OCI-M2 (cell line): Measurements from ENCODE around the gene ARMC8.
"Not testable (repeated sequence)": the region's sequence is repeated elsewhere in the genome, so short reads cannot be mapped to it uniquely, and the experiment has no call there.

Experiments used
- DNase-seq: peaks from one replicate; lab custom pipeline; 2025; ENCODE audit not compliant: unreplicated experiment; lab: John Stamatoyannopoulos, UW

The ARMC8 gene

GRCh38 chr3:138187296-138188012 is at the start of gene ARMC8:
Gene ARMC8 (plus strand): TSS chr3:138187301. CDS start chr3:138187555, 254 bp downstream.
- no peak for DNase-seq

- no peak for DNase-seq
Measured at GRCh38 chr3:138137861-138138260, 49.2 kb upstream of the ARMC8 start.

GRCh38 chr3:138139691-138140090 is 47.4 kb upstream of the ARMC8 start:
- no peak for DNase-seq

- no peak for DNase-seq
Measured at GRCh38 chr3:138140940-138141339, 46.2 kb upstream of the ARMC8 start.

- not testable (repeated sequence) for DNase-seq
Measured at GRCh38 chr3:138142181-138142580, 44.9 kb upstream of the ARMC8 start.

GRCh38 chr3:138148503-138148902 is 38.6 kb upstream of the ARMC8 start:
- DNase-seq = no peak

- DNase-seq = no peak
Measured at GRCh38 chr3:138154534-138154933, 32.6 kb upstream of the ARMC8 start.

GRCh38 chr3:138157743-138158142 is 29.4 kb upstream of the ARMC8 start:
- DNase-seq = no peak

GRCh38 chr3:138165061-138165460 is 22.0 kb upstream of the ARMC8 start:
- no peak for DNase-seq

GRCh38 chr3:138172625-138173024 is 14.5 kb upstream of the ARMC8 start:
- DNase-seq = no peak

- no peak for DNase-seq
Measured at GRCh38 chr3:138173769-138174420, 13.2 kb upstream of the ARMC8 start.

- DNase-seq = no peak
Measured at GRCh38 chr3:138174421-138175131, 12.5 kb upstream of the ARMC8 start, which contains the start of gene DBR1. Gene DBR1 (minus strand): TSS chr3:138174921. CDS start chr3:138174795, 126 bp downstream.

- DNase-seq = no peak
Measured at GRCh38 chr3:138180375-138181029, 6.6 kb upstream of the ARMC8 start.

GRCh38 chr3:138184994-138185393 is 2.1 kb upstream of the ARMC8 start:
- no peak for DNase-seq

GRCh38 chr3:138186221-138186620 is 880 bp upstream of the ARMC8 start:
- DNase-seq = no peak

- DNase-seq = peak; percentile 68
Measured at GRCh38 chr3:138186803-138187295, 252 bp upstream of the ARMC8 start.

GRCh38 chr3:138188013-138188730 is 1.1 kb downstream of the ARMC8 start:
- DNase-seq = no peak

GRCh38 chr3:138195481-138195880 is 8.4 kb downstream of the ARMC8 start:
- no peak for DNase-seq

- no peak for DNase-seq
Measured at GRCh38 chr3:138196023-138196422, 8.9 kb downstream of the ARMC8 start.

GRCh38 chr3:138197058-138197457 is 10.0 kb downstream of the ARMC8 start:
- no peak for DNase-seq

GRCh38 chr3:138197524-138197923 is 10.4 kb downstream of the ARMC8 start:
- no peak for DNase-seq
